HG02885 (cell line): ENCODE results near the gene PIF1.
"Not testable (repeated sequence)": the region's sequence is repeated elsewhere in the genome, so short reads cannot be mapped to it uniquely, and the experiment has no call there.

Experiments
- ATAC-seq: cut with Tn5 transposase; IDR thresholded peaks from one replicate; pipeline ENCODE4 v1.9.1; 2021; ENCODE audit warnings: mild to moderate bottlenecking; ENCODE audit not compliant: unreplicated experiment, poor library complexity

Gene PIF1

DNA sequence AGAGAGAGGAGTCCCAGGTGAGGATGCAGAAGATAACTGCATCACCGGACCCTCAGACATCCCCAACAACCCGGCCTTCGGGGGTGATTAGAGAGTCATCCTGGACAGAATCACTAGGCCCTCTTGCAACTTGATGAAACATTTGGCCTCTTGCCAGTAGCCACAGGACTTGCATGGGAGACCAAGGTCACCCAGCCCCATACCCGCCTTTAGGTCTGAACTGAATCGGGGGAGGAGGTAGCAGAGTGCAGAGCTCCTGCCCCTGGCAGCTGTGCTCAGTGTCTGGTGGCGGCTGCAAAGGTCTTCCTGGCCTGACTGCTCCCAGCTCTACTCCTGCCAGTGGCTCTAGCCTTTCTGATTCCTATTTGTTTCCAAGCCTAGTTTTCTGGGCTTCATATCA, 12.4 kb downstream of the PIF1 start:
- no peak for ATAC-seq

DNA sequence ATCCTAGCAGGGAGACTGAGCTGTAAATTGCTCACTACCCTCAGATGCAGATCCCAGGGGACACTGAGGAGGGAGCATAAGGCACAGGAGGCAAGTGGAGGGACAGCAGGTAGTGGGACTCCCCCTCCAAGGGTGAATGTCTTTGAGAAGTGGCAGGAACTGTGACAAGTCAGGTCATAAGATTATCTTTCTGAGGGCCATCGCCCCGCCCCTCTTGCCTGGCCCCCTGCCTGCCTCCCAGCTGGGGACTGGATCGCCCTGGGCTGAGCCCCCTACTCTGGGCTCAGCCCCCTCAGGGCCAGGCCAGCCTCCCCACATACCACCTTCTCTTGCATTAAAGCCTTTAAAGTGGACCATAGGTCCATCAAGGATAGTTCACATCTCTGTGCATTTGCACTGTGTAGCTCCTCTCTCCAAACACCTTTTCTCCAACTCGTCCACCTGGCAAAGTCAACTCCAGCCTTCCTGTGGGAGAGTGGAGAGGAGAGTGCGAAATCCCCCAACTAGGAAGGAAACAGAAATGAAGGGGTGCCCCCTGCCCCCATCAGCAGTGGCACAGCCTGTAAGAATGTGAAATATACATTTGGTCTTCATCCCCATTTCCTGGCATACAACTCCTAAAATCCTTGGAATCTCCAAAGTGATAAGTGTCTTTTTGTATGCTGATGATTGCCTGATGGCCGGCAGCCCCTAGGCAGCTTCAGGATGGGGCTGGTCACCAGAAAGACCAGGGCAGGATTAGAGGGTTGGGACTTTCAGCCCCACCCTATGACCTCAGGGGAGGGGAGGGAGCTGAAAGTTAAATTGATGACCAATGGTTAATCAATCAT, 14.7 kb downstream of the PIF1 start:
- no peak for ATAC-seq

DNA sequence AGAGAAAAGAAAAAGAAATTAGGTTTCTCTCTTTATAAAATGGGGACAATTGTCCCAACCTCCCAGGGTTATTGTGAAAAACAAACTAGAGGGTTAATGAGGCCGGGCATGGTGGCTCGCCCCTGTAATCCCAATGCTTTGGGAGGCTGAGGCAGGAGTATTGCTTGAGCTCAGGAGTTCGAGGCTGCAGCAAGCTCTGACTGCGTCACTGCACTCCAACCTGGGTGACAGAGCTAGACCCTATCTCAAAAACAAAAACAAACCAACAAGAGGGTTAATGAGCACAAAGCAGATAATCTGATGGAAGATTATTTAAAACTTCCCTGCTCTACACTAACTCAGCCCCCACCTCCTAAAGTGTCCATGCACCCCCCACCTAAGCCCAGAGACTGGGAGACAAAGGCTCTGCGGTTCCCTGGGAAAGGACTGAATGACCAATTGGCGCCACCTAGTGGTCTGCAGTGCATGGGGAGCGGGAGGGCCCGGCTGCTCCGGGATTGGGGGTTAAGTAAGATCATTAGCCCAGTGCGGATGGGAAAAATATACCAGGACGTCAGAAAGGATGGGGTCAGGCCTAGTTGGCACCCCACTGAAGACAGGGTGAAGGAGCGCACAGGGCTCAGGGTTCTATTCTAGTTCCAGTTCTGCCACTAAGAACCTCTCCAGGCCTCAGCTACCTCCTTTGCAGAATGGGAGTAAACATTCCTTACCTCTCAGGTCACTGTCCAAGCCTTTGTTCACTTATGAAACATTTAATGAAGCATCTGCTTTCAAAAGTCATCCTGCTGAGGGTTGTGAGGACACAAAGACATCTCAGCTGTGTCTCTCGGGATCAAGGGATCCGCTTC, 15.6 kb downstream of the PIF1 start:
- no peak for ATAC-seq

DNA sequence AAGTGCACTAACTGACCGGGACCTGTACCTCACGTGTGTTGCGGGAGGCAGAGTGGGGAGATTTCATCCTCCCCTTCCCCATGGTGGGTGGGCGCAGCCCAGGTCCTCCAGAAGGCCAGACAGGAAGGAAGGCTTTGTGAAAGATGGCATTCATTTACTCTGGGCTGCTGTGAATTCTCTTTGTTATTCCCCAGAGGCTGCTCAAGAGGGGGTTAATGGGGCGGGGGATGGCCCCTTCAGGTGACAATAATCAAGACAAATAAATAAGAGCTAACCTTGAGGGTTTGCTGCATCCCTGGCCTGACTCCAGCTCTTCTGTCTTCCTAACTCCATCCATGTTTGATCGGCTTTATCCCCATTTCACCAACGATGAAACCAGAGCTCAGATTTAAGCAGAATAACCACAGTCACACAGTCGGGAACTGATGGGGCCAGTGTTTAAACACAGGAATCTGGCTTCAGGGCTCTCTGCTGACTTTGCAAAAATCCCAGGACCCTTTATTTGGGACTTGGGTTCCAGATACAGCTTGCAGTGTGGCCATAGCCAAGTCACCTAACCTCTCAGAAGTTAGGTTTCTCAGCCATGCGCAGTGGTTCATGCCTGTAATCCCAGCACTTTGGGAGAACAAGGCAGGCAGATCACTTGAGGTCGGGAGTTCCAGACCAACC, 16.5 kb downstream of the PIF1 start:
- ATAC-seq: no peak

DNA sequence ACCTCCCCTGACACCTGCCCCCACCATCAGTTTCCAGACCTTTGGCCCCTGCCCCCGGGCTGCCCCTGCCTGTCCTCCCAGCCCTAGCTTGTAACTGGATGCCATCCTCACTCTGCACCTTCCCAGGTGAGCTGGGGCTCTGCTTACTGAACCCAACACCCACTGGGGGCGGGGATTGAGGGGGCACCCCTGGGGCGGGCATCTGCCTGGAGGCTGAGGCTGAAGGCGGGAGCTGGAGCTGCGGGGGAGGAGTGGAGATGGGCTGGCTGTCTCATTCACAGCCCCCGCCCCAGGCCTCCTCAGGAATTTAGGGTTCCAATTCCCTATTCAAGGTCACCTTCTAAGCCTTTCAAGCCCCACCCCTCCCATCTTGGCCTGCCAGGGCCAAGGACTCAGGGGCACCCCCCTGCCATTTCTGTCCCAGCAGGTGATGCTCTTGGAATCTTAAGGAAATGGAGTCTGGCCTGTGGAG, 17.7 kb downstream of the PIF1 start:
- ATAC-seq: no peak

DNA sequence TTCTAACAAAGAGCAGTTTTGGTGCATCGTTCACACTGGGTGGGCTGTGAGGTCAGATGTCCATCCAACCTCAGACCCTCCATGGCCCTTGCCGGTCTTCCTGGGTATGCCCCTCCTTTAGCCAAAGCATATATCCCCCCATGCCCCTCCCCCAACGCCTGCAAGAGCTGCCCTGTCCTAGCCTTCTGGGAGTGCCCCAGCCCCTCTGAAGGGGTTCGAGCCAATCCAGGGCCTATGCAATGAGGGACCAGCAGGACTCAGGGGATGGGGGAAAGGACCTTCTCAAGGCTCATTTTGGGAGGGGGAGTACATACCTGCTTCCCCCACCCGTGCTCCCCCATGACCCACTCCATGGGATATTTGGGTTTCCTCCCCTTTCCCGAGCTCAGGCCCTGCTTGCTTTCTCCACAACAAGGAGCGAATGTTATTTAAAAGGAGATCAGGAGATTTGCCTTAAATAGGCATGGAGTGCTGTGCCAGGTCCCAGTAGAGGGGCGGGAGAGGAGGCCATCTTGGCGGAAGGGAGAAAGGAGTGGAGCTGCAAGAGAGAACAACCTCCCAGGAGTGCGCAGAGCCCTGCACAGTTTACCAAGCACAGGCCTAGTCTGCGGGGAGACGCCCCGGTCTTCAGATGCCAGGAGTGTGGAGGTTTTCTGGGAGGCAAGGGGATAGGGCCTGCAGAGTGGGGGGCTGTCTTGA, 18.2 kb downstream of the PIF1 start:
- ATAC-seq: no peak

- ATAC-seq: no peak
These were observed 18.9 kb downstream of the PIF1 start for GRCh38 chr15:64806509-64806908.

DNA sequence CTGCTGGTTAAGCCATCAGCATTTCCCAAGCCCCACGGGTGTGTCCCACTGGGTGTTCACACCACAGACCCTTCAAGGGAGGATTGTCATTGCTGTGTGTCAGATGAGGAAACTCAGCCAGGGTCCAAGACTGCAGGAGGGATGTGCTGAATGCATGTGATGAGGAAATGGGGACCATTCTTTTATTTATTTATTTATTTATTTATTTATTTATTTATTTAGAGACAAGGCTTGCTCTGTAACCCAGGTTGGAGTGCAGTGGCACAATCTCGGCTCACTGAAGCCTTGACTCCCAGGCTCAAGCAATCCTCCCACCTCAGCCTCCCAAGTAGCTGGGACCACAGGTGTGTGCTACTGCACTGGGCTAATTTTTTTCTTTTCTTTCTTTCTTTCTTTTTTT, 20.8 kb downstream of the PIF1 start:
- no peak for ATAC-seq

DNA sequence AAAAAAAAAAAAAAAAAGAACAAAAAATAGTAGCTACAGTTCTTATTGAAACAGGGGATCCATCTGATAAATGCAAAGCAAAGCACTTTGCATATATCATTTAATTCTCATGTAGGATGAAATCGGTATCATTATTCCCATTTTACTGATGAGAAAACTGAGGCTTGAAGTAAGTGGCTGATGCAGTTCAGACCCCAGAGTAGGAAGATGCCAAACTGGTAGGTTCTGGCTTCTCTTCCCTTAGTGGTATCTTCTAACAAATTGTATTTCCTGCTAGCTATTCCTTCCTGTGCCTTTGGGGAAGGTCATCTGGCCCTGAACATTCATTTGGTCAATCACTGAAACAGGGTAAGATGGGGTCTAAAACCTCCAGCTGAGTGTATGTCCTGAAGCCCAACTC, 21.9 kb downstream of the PIF1 start:
- ATAC-seq: no peak

DNA sequence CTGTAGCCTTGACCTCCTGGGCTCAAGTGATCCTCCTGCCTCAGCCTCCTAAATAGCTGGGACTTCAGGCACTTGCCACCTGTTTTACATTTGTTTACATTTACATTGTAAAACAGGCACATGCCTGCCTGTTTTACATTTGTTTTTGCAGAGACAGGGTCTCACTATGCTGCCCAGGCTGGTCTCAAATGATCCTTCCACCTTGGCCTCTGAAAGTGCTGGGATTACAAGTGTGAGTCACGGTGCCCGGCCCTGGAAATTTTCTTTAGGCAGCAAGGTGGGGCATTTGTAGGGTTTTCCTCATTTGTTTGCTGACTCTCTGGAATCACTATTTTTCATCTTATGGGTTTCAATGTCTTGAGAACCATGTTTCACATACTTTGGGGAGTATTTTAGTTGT, 25.0 kb downstream of the PIF1 start:
- no peak for ATAC-seq

- ATAC-seq: not testable (repeated sequence)
These were observed 26.5 kb downstream of the PIF1 start for GRCh38 chr15:64798905-64799304.

GRCh38 chr15:64795921-64796320, 29.5 kb downstream of the PIF1 start:
- not testable (repeated sequence) for ATAC-seq

- not testable (repeated sequence) for ATAC-seq
These were observed 30.1 kb downstream of the PIF1 start for GRCh38 chr15:64795299-64795698.

DNA sequence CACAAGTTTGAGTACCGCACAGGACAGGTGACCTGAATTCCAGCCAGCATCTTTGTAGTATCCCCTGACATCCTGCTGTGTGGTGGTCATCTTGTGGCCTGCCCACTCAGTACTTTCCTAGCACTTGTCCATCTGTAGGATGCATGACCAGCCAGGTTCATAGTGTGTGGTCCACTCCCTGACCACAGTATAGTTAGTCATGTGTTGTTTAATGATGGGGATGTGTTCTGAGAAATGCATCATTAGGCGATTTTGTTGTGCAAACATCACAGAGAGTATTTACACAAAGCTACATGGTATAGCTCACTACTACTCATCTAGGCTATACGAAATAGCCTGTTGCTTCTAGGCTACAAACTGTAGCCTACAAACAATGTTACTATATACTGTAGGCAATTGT, 33.2 kb downstream of the PIF1 start:
- ATAC-seq: no peak

DNA sequence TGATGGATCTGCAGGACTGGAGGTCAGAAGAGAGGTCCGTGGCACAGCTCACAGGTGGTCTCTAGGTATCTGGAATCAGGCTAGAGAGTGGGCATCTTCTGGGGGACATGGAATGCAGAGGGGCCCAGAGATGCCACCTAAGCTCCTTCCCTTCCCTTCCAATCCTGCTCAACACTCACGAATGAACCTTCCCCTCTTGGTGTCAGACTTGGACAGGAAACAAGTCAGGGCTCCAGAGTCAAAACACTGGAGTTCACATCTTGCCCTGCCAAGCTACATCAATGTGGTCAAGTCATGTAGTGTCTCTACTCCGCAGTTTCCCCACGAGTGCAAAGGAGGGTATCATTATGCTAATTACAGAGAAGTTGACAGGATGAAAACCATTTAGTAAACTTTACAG, 34.0 kb downstream of the PIF1 start:
- ATAC-seq: no peak

DNA sequence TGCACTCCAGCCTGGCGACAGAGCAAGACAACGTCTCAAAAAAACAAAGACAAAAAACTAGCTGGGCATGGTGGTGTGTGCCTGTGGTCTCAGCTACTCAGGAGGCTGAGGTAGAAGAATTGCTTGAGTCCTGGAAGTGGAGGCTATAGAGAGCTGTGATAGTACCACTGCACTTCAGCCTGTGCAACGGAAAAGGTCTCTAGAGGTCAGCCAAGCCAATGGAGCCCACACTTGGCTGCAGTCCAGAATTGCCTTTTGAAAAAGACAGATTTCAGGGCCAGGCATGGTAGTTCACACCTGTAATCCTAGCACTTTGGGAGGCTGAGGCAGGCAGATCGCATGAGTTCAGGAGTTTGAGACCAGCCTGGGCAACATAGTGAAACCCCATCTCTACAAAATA, 41.7 kb downstream of the PIF1 start:
- no peak for ATAC-seq

DNA sequence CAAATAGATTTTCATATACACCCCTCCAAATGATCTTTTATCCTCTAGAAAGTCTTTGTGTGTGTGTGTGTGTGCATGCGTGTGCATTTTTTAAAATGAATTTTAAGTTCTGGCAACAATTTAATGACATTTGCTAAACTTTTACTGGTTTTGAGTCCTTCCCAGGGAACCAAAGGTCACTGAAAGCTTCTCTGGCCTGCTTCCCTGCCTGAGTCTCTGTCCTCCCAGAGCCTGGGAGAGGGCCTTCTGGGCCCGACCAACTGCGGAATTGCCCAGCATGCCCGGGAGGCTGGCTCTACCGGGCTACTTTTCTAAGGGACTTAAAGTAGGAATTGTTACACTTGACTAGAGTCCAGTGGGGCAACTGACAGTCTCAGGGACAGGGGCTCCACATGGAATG, 42.7 kb downstream of the PIF1 start:
- no peak for ATAC-seq

GRCh38 chr15:64781299-64781698, 44.1 kb downstream of the PIF1 start:
- ATAC-seq: no peak

DNA sequence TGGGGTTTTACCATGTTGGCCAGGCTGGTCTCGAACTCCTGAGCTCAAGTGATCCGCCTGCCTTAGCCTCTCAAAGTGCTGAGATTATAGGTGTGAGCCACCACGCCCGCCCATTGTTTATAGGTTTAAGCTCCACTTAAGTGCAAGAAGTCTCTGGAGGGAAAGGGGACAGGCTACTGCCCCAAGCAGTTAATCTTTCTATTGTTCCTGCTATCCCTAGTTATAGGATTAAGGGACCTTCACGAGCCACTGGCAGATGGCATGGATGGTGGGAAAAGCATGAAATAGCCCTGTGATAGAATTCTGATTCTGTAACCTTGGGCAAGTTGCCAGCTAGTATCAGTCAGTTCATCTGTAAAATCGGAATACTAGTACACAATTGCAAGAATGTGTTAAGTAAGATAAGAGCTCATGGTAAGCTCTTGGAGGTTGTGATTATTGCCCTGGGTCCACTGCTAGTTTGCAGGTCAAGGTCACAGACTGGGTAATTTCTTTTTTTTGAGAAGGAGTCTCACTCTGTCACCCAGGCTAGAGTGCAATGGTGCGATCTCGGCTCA, 44.8 kb downstream of the PIF1 start:
- no peak for ATAC-seq

DNA sequence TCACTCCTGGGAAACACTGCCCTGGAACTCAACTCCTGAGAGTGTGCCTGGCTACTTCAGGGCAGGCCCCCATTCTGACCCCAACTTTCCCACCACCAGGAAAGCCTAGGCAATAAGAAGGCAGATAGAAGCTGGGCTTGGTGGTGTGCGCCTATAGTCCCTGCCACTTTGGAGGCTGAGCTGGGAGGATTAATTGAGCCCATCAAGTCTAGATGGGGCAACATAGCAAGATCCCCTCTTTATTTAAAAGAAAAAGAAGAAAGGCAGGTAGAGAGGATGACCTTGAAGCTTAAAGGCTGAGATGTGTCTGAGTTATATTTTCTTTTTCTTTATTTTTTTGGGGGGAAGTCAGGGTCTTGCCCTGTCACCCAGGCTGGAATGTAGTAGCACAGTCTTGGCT, 45.8 kb downstream of the PIF1 start:
- ATAC-seq: no peak
